Prostate gland (tissue), 2 donors: ENCODE results near the gene RAB19.

ENCODE experiments used
- CTCF ChIP-seq, 4 experiments: fragments of 200-600 bp in 2 of 4; fragments of 450-650 bp in 2 of 4; sonication (generic) in 2 of 4; IDR thresholded peaks; 1 replicate in 3 of 4; 2 replicates in 1 of 4; pipeline ENCODE4 v1.5.1; 2016 to 2019; ENCODE audit warnings: antibody characterized with exemption in 4 of 4, mild to moderate bottlenecking in 2 of 4, moderate library complexity in 2 of 4
- POLR2A ChIP-seq: fragments of 450-650 bp; IDR thresholded peaks from one replicate; pipeline ENCODE4 v1.6.1; 2016; ENCODE audit warnings: antibody characterized with exemption, mild to moderate bottlenecking
- POLR2AphosphoS5 ChIP-seq: sonication (generic); formaldehyde crosslinking; IDR thresholded peaks from one replicate; pipeline ENCODE4 v1.6.1; 2017; ENCODE audit warnings: antibody characterized with exemption

GRCh38 chr7:140451716-140452115, 47.9 kb downstream of the RAB19 start:
- TF ChIP-seq POLR2A (no peak), CTCF (IDR thresholded peaks at IDR 0.05) (no peak), POLR2AphosphoS5 (no peak)
